H1 (cell line): ENCODE results near the gene USP51. TPM values are rescaled to one million over a fixed set of nuclear protein-coding genes. Genes with fewer than 3 reads are reported as not detected.

ENCODE experiments used
- CTCF ChIA-PET: fragments of 300-600 bp; sonication (Branson Sonifier 250); formaldehyde crosslinking; loops from one replicate; lab custom pipeline; 2021; ENCODE audit not compliant: partially characterized antibody; lab: Charles Lee
- POLR2A ChIA-PET: fragments of 300-600 bp; sonication (Branson Sonifier 250); formaldehyde crosslinking; loops from one replicate; lab custom pipeline; 2021; ENCODE audit warnings: inconsistent platforms; ENCODE audit not compliant: partially characterized antibody; lab: Charles Lee
- DNase-seq, 2 experiments: peaks; one replicate each; pipeline versions ENCODE4 v3.0.0 to v3.0.0-alpha.2; 2010 to 2022; ENCODE audit warnings: low spot score in 2 of 2, low read depth in 1 of 2, mixed read lengths in 1 of 2
- FAIRE-seq: peaks from 2 replicates; lab custom pipeline; 2011; peaks lifted over from hg19 to GRCh38; lab: Jason Lieb, UNC
- H2AFZ ChIP-seq: 2 replicates; pipeline ENCODE4 v1.8.1; 2012; ENCODE audit warnings: low read length, inconsistent platforms
- H2AK5ac ChIP-seq: 2 replicates; pipeline ENCODE4 v1.6.1; 2013; ENCODE audit warnings: low read depth, low read length
- H2BK120ac ChIP-seq: replicated peaks from 2 replicates; pipeline ENCODE3; 2013; ENCODE audit warnings: low read depth, low read length, inconsistent platforms
- H2BK12ac ChIP-seq: 2 replicates; pipeline ENCODE4 v1.6.1; 2013; ENCODE audit warnings: low read depth, low read length
- H2BK15ac ChIP-seq: 2 replicates; pipeline ENCODE4 v1.6.1; 2013; ENCODE audit warnings: low read length
- H2BK20ac ChIP-seq: 2 replicates; pipeline ENCODE4 v1.6.1; 2013; ENCODE audit warnings: low read length
- H2BK5ac ChIP-seq: 2 replicates; pipeline ENCODE4 v1.6.1; 2013; ENCODE audit warnings: low read depth, low read length
- H3K14ac ChIP-seq: 2 replicates; pipeline ENCODE4 v1.6.1; 2013; ENCODE audit warnings: inconsistent platforms; ENCODE audit not compliant: insufficient read length
- H3K18ac ChIP-seq: 2 replicates; pipeline ENCODE4 v1.6.1; 2013; ENCODE audit warnings: low read length; ENCODE audit errors: extremely low read depth
- H3K23ac ChIP-seq: 2 replicates; pipeline ENCODE4 v1.6.1; 2013; ENCODE audit warnings: inconsistent platforms; ENCODE audit not compliant: insufficient read length
- H3K23me2 ChIP-seq: 2 replicates; pipeline ENCODE4 v1.6.1; 2013; ENCODE audit warnings: low read depth, low read length
- H3K27ac ChIP-seq: 2 replicates; pipeline ENCODE4 v1.6.1; 2011; ENCODE audit warnings: low read depth, low read length, inconsistent platforms
- H3K27me3 ChIP-seq, 4 experiments: replicated peaks in 1 of 4; 1 replicate in 1 of 4; 2 replicates in 3 of 4; pipeline versions ENCODE4 v1.6.1 to v1.8.1; 2011 to 2013; ENCODE audit warnings: low read length in 3 of 4, mild to moderate bottlenecking in 3 of 4, inconsistent platforms in 2 of 4, mixed read lengths in 2 of 4, moderate library complexity in 1 of 4; ENCODE audit not compliant: control insufficient read depth in 3 of 4, insufficient read depth in 3 of 4; ENCODE audit errors: extremely low read depth in 1 of 4
- H3K36me3 ChIP-seq, 4 experiments: 2 replicates each; pipeline versions ENCODE4 v1.6.1 to v1.8.1; 2011 to 2013; ENCODE audit warnings: mild to moderate bottlenecking in 4 of 4, low read length in 3 of 4, moderate library complexity in 2 of 4, control low read depth in 1 of 4, inconsistent platforms in 1 of 4; ENCODE audit not compliant: insufficient read depth in 4 of 4, control insufficient read depth in 2 of 4
- H3K4ac ChIP-seq: replicated peaks from 2 replicates; pipeline ENCODE3; 2013; ENCODE audit warnings: low read length, low read depth, mixed read lengths, inconsistent platforms; ENCODE audit not compliant: insufficient read length
- H3K4me1 ChIP-seq, 4 experiments: replicated peaks in 1 of 4; 1 replicate in 1 of 4; 2 replicates in 3 of 4; pipeline versions ENCODE4 v1.6.1 to v1.8.1; 2011 to 2013; ENCODE audit warnings: low read length in 3 of 4, inconsistent platforms in 2 of 4, mixed read lengths in 1 of 4; ENCODE audit not compliant: insufficient read depth in 4 of 4, control insufficient read depth in 3 of 4
- H3K4me2 ChIP-seq, 2 experiments: 2 replicates each; pipeline versions ENCODE4 v1.6.1 to v1.8.1; 2011 to 2013; ENCODE audit warnings: low read depth in 2 of 2, low read length in 2 of 2, control low read depth in 1 of 2, inconsistent platforms in 1 of 2, mild to moderate bottlenecking in 1 of 2; ENCODE audit not compliant: insufficient read depth in 1 of 2
- H3K4me3 ChIP-seq, 4 experiments: fragments of 200-600, 300-600 bp in 1 of 4; sonication (generic), shearing (Covaris generic), sonication (Bioruptor Twin) in 1 of 4; 2 replicates each; pipeline versions ENCODE4 v1.5.1 to v1.8.1; 2011 to 2016; ENCODE audit warnings: low read length in 4 of 4, low read depth in 3 of 4, control low read depth in 2 of 4, inconsistent platforms in 2 of 4, mild to moderate bottlenecking in 2 of 4, mixed read lengths in 1 of 4, moderate library complexity in 1 of 4; ENCODE audit not compliant: insufficient read depth in 2 of 4; ENCODE audit errors: extremely low read depth in 1 of 4
- H3K56ac ChIP-seq: replicated peaks from 2 replicates; pipeline ENCODE3; 2013; ENCODE audit warnings: low read depth, mild to moderate bottlenecking, mixed read lengths, low read length, inconsistent platforms; ENCODE audit not compliant: insufficient read length
- H3K79me1 ChIP-seq: 2 replicates; pipeline ENCODE4 v1.6.1; 2013; ENCODE audit warnings: low read depth, low read length, control low read depth
- H3K79me2 ChIP-seq, 2 experiments: 2 replicates each; pipeline versions ENCODE4 v1.6.1 to v1.8.1; 2012 to 2013; ENCODE audit warnings: low read length in 2 of 2, mild to moderate bottlenecking in 2 of 2, inconsistent platforms in 1 of 2; ENCODE audit not compliant: insufficient read depth in 2 of 2, control insufficient read depth in 1 of 2
- H3K9ac ChIP-seq, 4 experiments: replicated peaks in 1 of 4; 1 replicate in 1 of 4; 2 replicates in 3 of 4; pipeline versions ENCODE4 v1.6.1 to v1.8.1; 2011 to 2013; ENCODE audit warnings: low read depth in 3 of 4, low read length in 3 of 4, control low read depth in 2 of 4, mild to moderate bottlenecking in 2 of 4, moderate library complexity in 2 of 4, inconsistent platforms in 1 of 4; ENCODE audit errors: extremely low read depth in 1 of 4
- H3K9me3 ChIP-seq, 2 experiments: 2 replicates each; pipeline versions ENCODE4 v1.6.1 to v1.8.1; 2012 to 2013; ENCODE audit warnings: mild to moderate bottlenecking in 2 of 2, moderate library complexity in 2 of 2, control low read depth in 1 of 2, inconsistent platforms in 1 of 2, low read depth in 1 of 2, low read length in 1 of 2, mixed read lengths in 1 of 2; ENCODE audit not compliant: insufficient read depth in 2 of 2
- H4K20me1 ChIP-seq, 2 experiments: replicated peaks in 1 of 2; 2 replicates each; pipeline versions ENCODE3 to v1.8.1; 2011 to 2013; ENCODE audit warnings: inconsistent platforms in 2 of 2, low read length in 2 of 2, mild to moderate bottlenecking in 1 of 2; ENCODE audit not compliant: insufficient read depth in 2 of 2, control insufficient read depth in 1 of 2
- H4K5ac ChIP-seq: 2 replicates; pipeline ENCODE4 v1.6.1; 2013; ENCODE audit warnings: low read length, low read depth, mixed read lengths, inconsistent platforms; ENCODE audit not compliant: insufficient read length
- H4K8ac ChIP-seq: 2 replicates; pipeline ENCODE4 v1.8.0; 2013; ENCODE audit warnings: mild to moderate bottlenecking, moderate library complexity, low read length, inconsistent platforms; ENCODE audit not compliant: insufficient read depth; ENCODE audit errors: extremely low read depth
- H4K91ac ChIP-seq: replicated peaks from 2 replicates; pipeline ENCODE3; 2013; ENCODE audit warnings: low read length, mixed read lengths, inconsistent platforms; ENCODE audit not compliant: insufficient read length
- YY1 ChIP-seq: IDR thresholded peaks from 2 replicates; pipeline ENCODE4 v1.6.1; 2011; ENCODE audit warnings: low read depth, mild to moderate bottlenecking, low read length
- WGBS, 2 experiments: shearing (Covaris generic) in 1 of 2; methylation state at CpG; one replicate each; pipeline versions ENCODE4 v1.1.6 to v1.1.7; 2013 to 2015; ENCODE audit warnings: low lambda C conversion rate in 2 of 2, mixed read lengths in 2 of 2, inconsistent platforms in 1 of 2, low coverage in 1 of 2, missing lambda C conversion rate in 1 of 2; ENCODE audit not compliant: insufficient replicate concordance in 2 of 2, insufficient coverage in 1 of 2, insufficient read length in 1 of 2; ENCODE audit errors: extremely low coverage in 1 of 2, missing lambda C conversion rate in 1 of 2; 5-methylcytosine and 5-hydroxymethylcytosine counted together
- polyA plus RNA-seq, 7 experiments: library from polyadenylated mRNA; depleted of rRNA in 3 of 7; stranded (reverse) in 5 of 7; unstranded in 2 of 7; fragments of >200 nt in 5 of 7; fragments of 200-250 nt in 2 of 7; gene quantifications; 1 replicate in 5 of 7; 2 replicates in 1 of 7; 4 replicates in 1 of 7; pipeline versions ENCODE4 v1.2.1 to v1.2.3, GENCODE V29; 2011 to 2013; ENCODE audit warnings: missing spikeins in 2 of 7, mixed read lengths in 2 of 7
- total RNA-seq: library from RNA; stranded (reverse); fragmentation: NEBNext Ultra II Directional; extraction: Animal tissue kit (Norgen Biotek cat#: 25700); gene quantifications from 2 replicates; pipeline ENCODE4 v1.2.1, GENCODE V29; 2021

USP51 gene
- total and polyA plus RNA-seq, 2 of the 8 experiments (the other 6 are each of a cell fraction or from before 2014, with no cell fraction given) = 5.2 to 5.6 TPM

DNA sequence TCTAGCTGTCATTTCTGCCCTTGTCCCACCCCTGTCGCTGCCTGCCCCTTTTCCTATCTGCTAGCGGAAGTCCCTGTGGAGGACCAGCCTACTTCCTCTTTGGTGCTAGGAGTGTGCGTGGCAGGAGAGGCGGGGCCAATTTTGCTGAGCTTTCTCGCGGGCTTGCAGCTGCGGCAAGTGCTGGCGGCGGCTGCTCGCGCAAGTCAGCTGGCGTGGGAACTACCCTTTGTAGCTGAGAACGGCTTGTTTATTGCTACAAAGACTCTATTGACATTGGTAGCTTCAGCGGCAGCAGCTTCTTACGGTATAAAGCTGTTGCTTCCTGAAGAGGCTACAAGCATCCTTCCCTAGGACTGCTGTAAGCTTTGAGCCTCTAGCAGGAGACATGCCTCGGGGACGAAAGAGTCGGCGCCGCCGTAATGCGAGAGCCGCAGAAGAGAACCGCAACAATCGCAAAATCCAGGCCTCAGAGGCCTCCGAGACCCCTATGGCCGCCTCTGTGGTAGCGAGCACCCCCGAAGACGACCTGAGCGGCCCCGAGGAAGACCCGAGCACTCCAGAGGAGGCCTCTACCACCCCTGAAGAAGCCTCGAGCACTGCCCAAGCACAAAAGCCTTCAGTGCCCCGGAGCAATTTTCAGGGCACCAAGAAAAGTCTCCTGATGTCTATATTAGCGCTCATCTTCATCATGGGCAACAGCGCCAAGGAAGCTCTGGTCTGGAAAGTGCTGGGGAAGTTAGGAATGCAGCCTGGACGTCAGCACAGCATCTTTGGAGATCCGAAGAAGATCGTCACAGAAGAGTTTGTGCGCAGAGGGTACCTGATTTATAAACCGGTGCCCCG lies 37.4 kb downstream of the USP51 start, which contains the start of gene MAGEH1:
Gene MAGEH1 (plus strand): TSS at position 138 of the 843 bp plus-strand sequence. CDS start 248 bp downstream, at position 386.
- Histone ChIP-seq H3K4me1 (no peaks in the 10 kb centered on the region), H3K9ac (peak within 1 kb of the TSS in 1 of 4 experiments; percentile 60; a peak in 1 of 7 replicates), H3K23me2 (no peaks in the 10 kb centered on the region), H3K4me3 (peak within 1 kb of the TSS; percentile 40 to 90 (median 53)), H2BK12ac (no peak within 1 kb of the TSS), H3K79me1 (no peaks in the 10 kb centered on the region), H2BK120ac (no peak within 1 kb of the TSS), H2BK5ac (no peak within 1 kb of the TSS), H4K20me1 (no peaks in the 10 kb centered on the region), H3K18ac (no peak within 1 kb of the TSS), H3K27ac (no peak within 1 kb of the TSS), H4K5ac (no peak within 1 kb of the TSS), H2BK20ac (no peak within 1 kb of the TSS), H3K14ac (no peak within 1 kb of the TSS), H4K91ac (no peak within 1 kb of the TSS), H3K27me3 (no peaks in the 10 kb centered on the region), H4K8ac (peak within 1 kb of the TSS; percentile 25; the same call in 1 of the 2 replicates), H2AK5ac (no peak within 1 kb of the TSS), H2AFZ (no peak within 1 kb of the TSS), H3K23ac (no peak within 1 kb of the TSS), H3K4ac (no peak within 1 kb of the TSS), H3K56ac (no peak within 1 kb of the TSS), H3K36me3 (no peaks in the 10 kb centered on the region), H3K79me2 (no peaks in the 10 kb centered on the region), H3K9me3 (no peaks in the 10 kb centered on the region; a peak in 1 of 4 replicates), H2BK15ac (no peak within 1 kb of the TSS), H3K4me2 (peak within 1 kb of the TSS; percentile 51 to 72)
- 66% methylated on average over 39 of the region's 43 CpGs; no CpG with 5 or more reads in 1 of the 2 experiments for WGBS, 2 experiments
- no peak for FAIRE-seq
- CTCF ChIA-PET = no interaction called here
- no peak for TF ChIP-seq YY1
- POLR2A ChIA-PET = interaction anchor here (0.8 kb wide), 1 partner anchor 452 kb away, joined by 3 read pairs; the partner anchor contains the start of gene APEX2
- peak; percentile 15 to 62 for DNase-seq
